ENCODE measurements around the gene ADIRF.
"Not testable (repeated sequence)": the region's sequence is repeated elsewhere in the genome, so short reads cannot be mapped to it uniquely, and the experiment has no call there.

GRCh38 chr10:86978457-86978856 is 10.2 kb downstream of the ADIRF start:
- not testable (repeated sequence) for TF ChIP-seq POLR2A (IDR thresholded peaks at IDR 0.05); CTCF (IDR thresholded peaks at IDR 0.05 in 8 of 11, conservative IDR thresholded peaks at IDR 0.05 in 3 of 11); POLR2AphosphoS5 (IDR thresholded peaks at IDR 0.05)

Data from spleen (tissue), 7 donors.